Measurements from ENCODE around the gene COL9A1.

Gene COL9A1

DNA sequence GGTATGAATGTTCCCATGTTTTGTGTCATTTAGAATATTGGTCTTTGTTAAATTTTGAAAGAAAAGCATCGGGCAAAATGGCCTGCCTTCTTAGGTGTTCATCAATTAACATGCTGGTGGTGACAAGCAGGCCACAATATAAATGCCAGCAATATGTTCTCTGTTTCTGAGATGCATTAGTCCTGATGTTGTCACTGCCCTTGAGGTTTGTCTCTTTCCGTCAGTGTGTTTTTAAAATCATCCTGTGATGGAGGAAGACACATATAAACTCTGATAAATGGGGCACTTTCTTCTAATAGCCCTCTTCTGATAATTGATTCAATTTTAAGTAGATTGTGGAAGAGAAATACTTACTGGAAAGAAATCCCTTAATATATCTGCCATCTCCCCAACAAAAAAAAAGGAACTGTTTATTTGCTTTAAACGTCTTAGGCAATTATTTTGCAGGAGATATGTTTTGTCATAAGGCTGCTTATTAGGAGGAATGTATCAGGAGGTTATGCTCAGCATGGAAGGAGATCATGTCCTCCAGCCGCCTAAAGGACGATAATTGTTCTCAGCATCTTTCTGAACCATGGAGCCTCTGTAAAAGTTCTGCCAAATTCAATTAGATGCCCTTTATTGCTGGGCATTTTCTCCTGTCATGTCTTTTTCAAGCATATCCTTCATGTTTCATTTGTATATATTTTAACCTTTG lies 134.1 kb downstream of the COL9A1 start:
- DNase-seq: no peak
